Measurements from ENCODE around the gene NADK. TPM values are rescaled to one million over a fixed set of nuclear protein-coding genes. Genes with fewer than 3 reads are reported as not detected.
"Not testable (repeated sequence)": the region's sequence is repeated elsewhere in the genome, so short reads cannot be mapped to it uniquely, and the experiment has no call there.

NADK gene
- polyA plus RNA-seq, 1 donor (not counting 4 experiments of a cell fraction or from before 2014, with no cell fraction given), result 54.8 TPM

DNA sequence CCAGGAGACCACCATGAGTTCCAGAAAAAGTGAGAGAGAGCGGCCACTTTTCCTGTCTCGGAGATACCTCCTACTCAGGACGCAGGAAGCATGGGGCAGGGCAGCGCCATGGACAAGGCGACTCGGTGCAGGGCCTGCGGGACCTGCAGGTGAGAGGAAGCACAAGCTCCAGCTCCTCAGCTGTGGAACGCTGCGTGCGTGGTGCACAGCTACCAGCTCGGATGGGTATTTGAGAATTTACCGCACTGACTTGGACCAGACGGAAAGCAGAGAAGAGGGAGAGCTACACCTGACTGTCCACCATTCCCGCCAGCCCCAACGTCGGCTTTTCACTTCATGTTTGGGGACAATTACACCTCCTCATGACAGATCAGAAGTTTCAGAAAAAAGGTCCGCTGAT, 45.9 kb downstream of the NADK start:
- FAIRE-seq (no peak), DNase-seq (ENCODE audit: low read depth, low spot score) (no peak)
- no peak overlapping the region for H3K4me2 ChIP-seq (ENCODE audit: control insufficient read depth, extremely low read depth, insufficient read depth, low read depth, low read length)
- H3K9me1 ChIP-seq (ENCODE audit: control insufficient read depth, extremely low read depth, insufficient read depth, low read length), result no peaks in the 10 kb centered on the region
- H3K36me3 ChIP-seq (ENCODE audit: control insufficient read depth in 2 of 2, extremely low read depth in 1 of 2, insufficient read depth in 2 of 2, low read length in 2 of 2), result peaks cover 8 to 9% of the 10 kb centered on the region in 2 experiments
- dilution Hi-C loops (cut with MboI; ENCODE audit: extremely low pct_ligation_motif_present, low sequenced_read_pairs), result no loop called here
- H4K20me1 ChIP-seq (ENCODE audit: control insufficient read depth, extremely low read depth, insufficient read depth, low read length), result no peaks in the 10 kb centered on the region
- H3K9ac ChIP-seq (ENCODE audit: control insufficient read depth, extremely low read depth, insufficient read depth, low read length), result no peak overlapping the region
- TF ChIP-seq EZH2 (IDR thresholded peaks at IDR 0.05; ENCODE audit: low read length), result no peak
- TF ChIP-seq, protein P1, sequence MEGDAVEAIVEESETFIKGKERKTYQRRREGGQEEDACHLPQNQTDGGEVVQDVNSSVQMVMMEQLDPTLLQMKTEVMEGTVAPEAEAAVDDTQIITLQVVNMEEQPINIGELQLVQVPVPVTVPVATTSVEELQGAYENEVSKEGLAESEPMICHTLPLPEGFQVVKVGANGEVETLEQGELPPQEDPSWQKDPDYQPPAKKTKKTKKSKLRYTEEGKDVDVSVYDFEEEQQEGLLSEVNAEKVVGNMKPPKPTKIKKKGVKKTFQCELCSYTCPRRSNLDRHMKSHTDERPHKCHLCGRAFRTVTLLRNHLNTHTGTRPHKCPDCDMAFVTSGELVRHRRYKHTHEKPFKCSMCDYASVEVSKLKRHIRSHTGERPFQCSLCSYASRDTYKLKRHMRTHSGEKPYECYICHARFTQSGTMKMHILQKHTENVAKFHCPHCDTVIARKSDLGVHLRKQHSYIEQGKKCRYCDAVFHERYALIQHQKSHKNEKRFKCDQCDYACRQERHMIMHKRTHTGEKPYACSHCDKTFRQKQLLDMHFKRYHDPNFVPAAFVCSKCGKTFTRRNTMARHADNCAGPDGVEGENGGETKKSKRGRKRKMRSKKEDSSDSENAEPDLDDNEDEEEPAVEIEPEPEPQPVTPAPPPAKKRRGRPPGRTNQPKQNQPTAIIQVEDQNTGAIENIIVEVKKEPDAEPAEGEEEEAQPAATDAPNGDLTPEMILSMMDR (optimal IDR thresholded peaks at IDR 0.05 in 1 of 3, IDR thresholded peaks at IDR 0.05 in 1 of 3, conservative IDR thresholded peaks at IDR 0.05 in 1 of 3; ENCODE audit: extremely low read depth in 1 of 3, insufficient read depth in 2 of 3, low read length in 3 of 3), result no peak
- no peaks in the 10 kb centered on the region for H3K4me1 ChIP-seq (ENCODE audit: control insufficient read depth, extremely low read depth, insufficient read depth, low read length)
- no peaks in the 10 kb centered on the region for H3K9me3 ChIP-seq (ENCODE audit: control insufficient read depth, low read depth, low read length)
- H2AFZ ChIP-seq (ENCODE audit: control insufficient read depth, low read length), result no peak overlapping the region
- no peak overlapping the region for H3K27ac ChIP-seq (ENCODE audit: control insufficient read depth, insufficient read depth, low read length)
- H3K79me2 ChIP-seq (ENCODE audit: control insufficient read depth, insufficient read depth, low read length), result no peaks in the 10 kb centered on the region
- H3K27me3 ChIP-seq (ENCODE audit: control insufficient read depth, extremely low read depth, insufficient read depth, low read length), result no peaks in the 10 kb centered on the region
- no peak overlapping the region for H3K4me3 ChIP-seq (ENCODE audit: control insufficient read depth in 2 of 3, extremely low read depth in 1 of 3, insufficient read depth in 2 of 3, low read depth in 1 of 3, low read length in 3 of 3)

DNA sequence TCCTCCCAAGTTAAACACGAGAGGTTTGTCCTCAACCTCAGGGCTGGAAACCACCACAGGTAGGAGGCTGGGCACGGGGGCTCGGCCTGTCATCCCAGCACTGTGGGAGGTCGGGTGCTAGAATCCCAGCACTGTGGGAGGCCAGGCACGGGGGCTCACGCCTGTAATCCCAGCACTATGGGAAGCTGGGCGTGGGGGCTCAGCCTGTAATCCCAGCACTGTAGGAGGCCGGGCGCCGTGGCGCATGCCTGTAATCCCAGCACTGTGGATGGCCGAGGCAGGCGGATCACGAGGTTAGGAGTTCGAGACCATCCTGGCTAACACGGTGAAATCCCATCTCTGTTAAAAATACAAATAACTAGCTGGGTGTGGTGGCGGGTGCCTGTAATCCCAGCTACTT, 47.4 kb downstream of the NADK start:
- no peaks in the 10 kb centered on the region for H3K27me3 ChIP-seq (ENCODE audit: control insufficient read depth, extremely low read depth, insufficient read depth, low read length)
- no peaks in the 10 kb centered on the region for H3K79me2 ChIP-seq (ENCODE audit: control insufficient read depth, insufficient read depth, low read length)
- no peak overlapping the region for H3K9ac ChIP-seq (ENCODE audit: control insufficient read depth, extremely low read depth, insufficient read depth, low read length)
- H3K9me1 ChIP-seq (ENCODE audit: control insufficient read depth, extremely low read depth, insufficient read depth, low read length), result no peaks in the 10 kb centered on the region
- H4K20me1 ChIP-seq (ENCODE audit: control insufficient read depth, extremely low read depth, insufficient read depth, low read length), result no peaks in the 10 kb centered on the region
- H3K4me1 ChIP-seq (ENCODE audit: control insufficient read depth, extremely low read depth, insufficient read depth, low read length), result no peaks in the 10 kb centered on the region
- no peaks in the 10 kb centered on the region for H3K9me3 ChIP-seq (ENCODE audit: control insufficient read depth, low read depth, low read length)
- H3K4me3 ChIP-seq (ENCODE audit: control insufficient read depth in 2 of 3, extremely low read depth in 1 of 3, insufficient read depth in 2 of 3, low read depth in 1 of 3, low read length in 3 of 3), result no peak overlapping the region
- H3K4me2 ChIP-seq (ENCODE audit: control insufficient read depth, extremely low read depth, insufficient read depth, low read depth, low read length), result no peak overlapping the region
- no peak overlapping the region for H2AFZ ChIP-seq (ENCODE audit: control insufficient read depth, low read length)
- H3K36me3 ChIP-seq (ENCODE audit: control insufficient read depth in 2 of 2, extremely low read depth in 1 of 2, insufficient read depth in 2 of 2, low read length in 2 of 2), result peaks cover 6 to 9% of the 10 kb centered on the region in 2 experiments
- dilution Hi-C loops (cut with MboI; ENCODE audit: extremely low pct_ligation_motif_present, low sequenced_read_pairs), result no loop called here
- no peak overlapping the region for H3K27ac ChIP-seq (ENCODE audit: control insufficient read depth, insufficient read depth, low read length)
- FAIRE-seq (no peak), DNase-seq (ENCODE audit: low read depth, low spot score) (no peak)
- TF ChIP-seq, protein P1 (optimal IDR thresholded peaks at IDR 0.05 in 1 of 3, IDR thresholded peaks at IDR 0.05 in 1 of 3, conservative IDR thresholded peaks at IDR 0.05 in 1 of 3; ENCODE audit: extremely low read depth in 1 of 3, insufficient read depth in 2 of 3, low read length in 3 of 3), result no peak
- no peak for TF ChIP-seq EZH2 (IDR thresholded peaks at IDR 0.05; ENCODE audit: low read length)

DNA sequence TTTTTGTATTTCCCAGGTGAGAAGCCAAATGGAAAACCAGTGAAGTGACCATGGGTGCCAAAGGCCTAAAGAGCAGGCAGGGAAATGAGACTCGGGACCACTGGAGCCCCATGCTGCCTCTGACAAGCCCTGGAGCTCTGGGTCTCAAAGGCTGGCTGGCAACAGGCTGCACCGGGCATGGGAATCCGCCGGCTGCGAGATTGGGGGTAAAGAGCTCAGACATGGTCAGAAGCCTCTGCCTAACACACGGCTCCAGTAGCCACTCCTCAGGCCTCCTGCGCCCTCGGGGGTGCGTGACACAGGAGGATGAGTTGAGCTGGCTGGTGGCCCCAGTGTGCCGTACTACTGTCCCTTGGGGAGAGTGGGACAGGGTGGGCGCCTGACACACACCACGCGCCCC, 48.0 kb downstream of the NADK start:
- FAIRE-seq; H3K9me1 ChIP-seq (ENCODE audit: control insufficient read depth, extremely low read depth, insufficient read depth, low read length); H3K4me3 ChIP-seq (ENCODE audit: control insufficient read depth in 2 of 3, extremely low read depth in 1 of 3, insufficient read depth in 2 of 3, low read depth in 1 of 3, low read length in 3 of 3); H3K4me2 ChIP-seq (ENCODE audit: control insufficient read depth, extremely low read depth, insufficient read depth, low read depth, low read length); H4K20me1 ChIP-seq (ENCODE audit: control insufficient read depth, extremely low read depth, insufficient read depth, low read length); H2AFZ ChIP-seq (ENCODE audit: control insufficient read depth, low read length); H3K9me3 ChIP-seq (ENCODE audit: control insufficient read depth, low read depth, low read length); dilution Hi-C loops (cut with MboI; ENCODE audit: extremely low pct_ligation_motif_present, low sequenced_read_pairs); H3K27me3 ChIP-seq (ENCODE audit: control insufficient read depth, extremely low read depth, insufficient read depth, low read length); H3K36me3 ChIP-seq (ENCODE audit: control insufficient read depth in 2 of 2, extremely low read depth in 1 of 2, insufficient read depth in 2 of 2, low read length in 2 of 2); H3K4me1 ChIP-seq (ENCODE audit: control insufficient read depth, extremely low read depth, insufficient read depth, low read length); H3K9ac ChIP-seq (ENCODE audit: control insufficient read depth, extremely low read depth, insufficient read depth, low read length); DNase-seq (ENCODE audit: low read depth, low spot score); H3K27ac ChIP-seq (ENCODE audit: control insufficient read depth, insufficient read depth, low read length); H3K79me2 ChIP-seq (ENCODE audit: control insufficient read depth, insufficient read depth, low read length): not testable (repeated sequence)

DNA sequence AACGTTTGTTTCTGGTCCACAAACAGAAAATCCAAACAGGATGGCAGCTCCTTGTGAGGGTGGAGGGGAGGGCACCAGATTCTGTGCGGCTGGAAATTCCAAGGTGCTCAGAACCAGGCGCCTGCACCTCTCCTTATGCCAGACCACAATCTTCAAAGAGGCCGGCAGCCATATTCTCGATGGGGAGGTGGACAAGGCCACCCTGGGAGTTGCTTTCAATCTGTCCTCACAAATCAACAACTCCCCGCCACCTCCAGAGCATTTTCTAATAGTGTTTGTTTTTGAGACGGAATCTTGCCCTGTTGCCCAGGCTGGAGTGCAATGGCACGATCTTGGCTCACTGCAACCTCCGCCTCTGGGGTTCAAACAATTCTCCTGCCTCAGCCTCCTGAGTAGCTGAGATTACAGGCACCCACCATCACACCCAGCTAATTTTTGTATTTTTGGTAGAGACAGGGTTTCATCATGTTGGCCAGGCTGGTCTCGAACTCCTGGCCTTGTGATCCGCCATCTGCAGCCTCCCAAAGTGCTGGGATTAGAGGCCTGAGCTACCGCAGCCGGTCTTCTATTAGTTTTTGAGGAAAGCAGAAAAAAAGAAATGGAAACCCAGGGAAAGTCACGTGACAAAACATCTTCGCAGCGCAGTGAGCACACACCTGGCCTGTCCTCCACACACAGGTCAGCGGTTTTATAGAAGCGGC, 49.0 kb downstream of the NADK start:
- H3K4me3 ChIP-seq (ENCODE audit: control insufficient read depth in 2 of 3, extremely low read depth in 1 of 3, insufficient read depth in 2 of 3, low read depth in 1 of 3, low read length in 3 of 3); H2AFZ ChIP-seq (ENCODE audit: control insufficient read depth, low read length); H3K36me3 ChIP-seq (ENCODE audit: control insufficient read depth in 2 of 2, extremely low read depth in 1 of 2, insufficient read depth in 2 of 2, low read length in 2 of 2); dilution Hi-C loops (cut with MboI; ENCODE audit: extremely low pct_ligation_motif_present, low sequenced_read_pairs); H3K9me1 ChIP-seq (ENCODE audit: control insufficient read depth, extremely low read depth, insufficient read depth, low read length); FAIRE-seq; H3K27me3 ChIP-seq (ENCODE audit: control insufficient read depth, extremely low read depth, insufficient read depth, low read length); H3K9ac ChIP-seq (ENCODE audit: control insufficient read depth, extremely low read depth, insufficient read depth, low read length); H3K27ac ChIP-seq (ENCODE audit: control insufficient read depth, insufficient read depth, low read length); H3K4me1 ChIP-seq (ENCODE audit: control insufficient read depth, extremely low read depth, insufficient read depth, low read length); DNase-seq (ENCODE audit: low read depth, low spot score); H3K4me2 ChIP-seq (ENCODE audit: control insufficient read depth, extremely low read depth, insufficient read depth, low read depth, low read length); H3K79me2 ChIP-seq (ENCODE audit: control insufficient read depth, insufficient read depth, low read length); H3K9me3 ChIP-seq (ENCODE audit: control insufficient read depth, low read depth, low read length); H4K20me1 ChIP-seq (ENCODE audit: control insufficient read depth, extremely low read depth, insufficient read depth, low read length): not testable (repeated sequence)
